IgD-negative memory B cell (primary cell): ENCODE data around the gene TMEM132C. TPM values are rescaled to one million over a fixed set of nuclear protein-coding genes. Genes with fewer than 3 reads are reported as not detected.

Experiments
- H3K27ac Mint-ChIP-seq, 3 donors: one replicate each; pipeline ENCODE4 v1.8.0; 2020 to 2022; ENCODE audit warnings: mild to moderate bottlenecking in 3 of 3, mixed read lengths in 3 of 3, moderate library complexity in 1 of 3
- H3K27me3 Mint-ChIP-seq: one replicate; pipeline ENCODE4 v1.8.0; 2021; ENCODE audit warnings: mixed read lengths
- H3K36me3 Mint-ChIP-seq: one replicate; pipeline ENCODE4 v1.8.0; 2020; ENCODE audit warnings: mild to moderate bottlenecking, mixed read lengths
- H3K4me1 Mint-ChIP-seq, 3 donors: one replicate each; pipeline ENCODE4 v1.8.0; 2020 to 2022; ENCODE audit warnings: mixed read lengths in 3 of 3, mild to moderate bottlenecking in 1 of 3
- H3K4me3 Mint-ChIP-seq, 4 donors: one replicate each; pipeline ENCODE4 v1.8.0; 2020 to 2022; ENCODE audit warnings: mild to moderate bottlenecking in 4 of 4, mixed read lengths in 4 of 4, moderate library complexity in 3 of 4
- H3K9me3 Mint-ChIP-seq, 3 donors: one replicate each; pipeline ENCODE4 v1.8.0; 2020 to 2021; ENCODE audit warnings: mixed read lengths in 3 of 3, mild to moderate bottlenecking in 1 of 3
- polyA plus RNA-seq: library from polyadenylated mRNA; unstranded; fragments of 300-500 nt; fragmentation: Illumina TruSeq; gene quantifications from one replicate; pipeline ENCODE4 v1.2.3, GENCODE V29; 2021

TMEM132C gene
- polyA plus RNA-seq, 1 donor from 2014 or later, result not detected

- Mint-ChIP-seq H3K36me3 (no peaks in the 10 kb centered on the region), H3K9me3 (peaks cover 0 to 4% (median 0%) of the 10 kb centered on the region in 3 donors), H3K4me1 (no peaks in the 10 kb centered on the region), H3K27ac (no peak overlapping the region), H3K4me3 (no peak overlapping the region), H3K27me3 (peaks cover 5% of the 10 kb centered on the region)
These were observed 390.4 kb downstream of the TMEM132C start for GRCh38 chr12:128657378-128657777.

DNA sequence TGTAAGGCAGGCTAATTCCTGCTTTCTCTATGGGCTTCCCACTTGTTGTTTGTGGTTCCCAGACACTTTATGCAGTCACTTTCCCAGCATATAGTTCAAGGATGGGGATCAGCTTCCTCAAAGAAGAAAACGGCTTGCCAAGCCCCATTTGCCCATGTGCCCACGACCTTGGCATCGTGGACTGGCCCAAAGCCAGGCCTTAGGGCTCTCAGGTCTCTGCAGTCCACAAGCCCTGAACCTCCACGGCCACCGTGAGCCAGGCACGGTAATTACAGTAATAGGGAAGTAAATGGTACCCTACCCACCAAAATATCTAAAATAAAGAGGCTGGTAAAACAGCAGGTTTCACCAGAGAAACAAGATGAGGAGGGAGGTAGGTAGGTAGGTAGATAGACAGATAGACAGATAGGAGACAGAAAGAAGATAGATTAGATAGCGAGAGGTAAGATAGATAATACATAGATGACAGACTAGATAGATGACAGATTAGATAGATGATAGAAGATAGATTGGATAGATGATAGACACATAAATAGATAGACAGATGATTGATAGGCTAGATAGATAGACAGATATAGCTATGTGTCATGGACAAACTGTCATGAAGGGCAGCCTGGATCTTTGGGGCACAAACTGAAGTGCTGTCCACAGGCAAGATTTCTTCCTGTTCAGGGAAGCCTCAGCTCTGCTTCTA lies 393.7 kb downstream of the TMEM132C start:
- H3K27ac Mint-ChIP-seq, result no peak overlapping the region
- no peaks in the 10 kb centered on the region for H3K36me3 Mint-ChIP-seq
- no peak overlapping the region for H3K4me3 Mint-ChIP-seq
- H3K9me3 Mint-ChIP-seq, result peaks cover 0 to 2% (median 0%) of the 10 kb centered on the region in 3 donors
- peaks cover 5% of the 10 kb centered on the region for H3K27me3 Mint-ChIP-seq
- H3K4me1 Mint-ChIP-seq, result no peaks in the 10 kb centered on the region

GRCh38 chr12:128661226-128661569 lies 394.2 kb downstream of the TMEM132C start:
- peaks cover 5% of the 10 kb centered on the region for H3K27me3 Mint-ChIP-seq
- no peaks in the 10 kb centered on the region for H3K4me1 Mint-ChIP-seq
- no peak overlapping the region for H3K27ac Mint-ChIP-seq
- H3K4me3 Mint-ChIP-seq, result no peak overlapping the region
- peaks cover 0 to 2% (median 0%) of the 10 kb centered on the region in 3 donors for H3K9me3 Mint-ChIP-seq
- no peaks in the 10 kb centered on the region for H3K36me3 Mint-ChIP-seq

DNA sequence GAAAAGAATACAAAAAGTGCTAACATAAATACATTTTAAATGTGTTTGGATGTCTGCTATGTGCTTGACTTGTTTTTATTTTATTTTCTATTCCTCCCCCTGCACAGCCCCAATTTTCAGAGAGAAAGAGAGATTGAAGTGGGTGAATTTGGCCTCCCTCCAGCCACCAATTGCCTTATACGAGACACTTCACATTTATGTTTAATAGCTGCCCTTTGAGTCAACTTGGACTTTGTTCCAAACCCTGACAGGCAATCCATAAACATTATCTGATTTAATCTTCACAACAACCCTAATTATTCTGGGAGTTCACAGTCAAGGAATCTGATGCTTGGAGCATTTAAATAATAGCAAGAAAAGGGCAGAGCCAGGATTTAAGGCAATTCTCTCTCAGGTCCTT lies 395.1 kb downstream of the TMEM132C start:
- no peaks in the 10 kb centered on the region for H3K4me1 Mint-ChIP-seq
- no peaks in the 10 kb centered on the region for H3K36me3 Mint-ChIP-seq
- H3K9me3 Mint-ChIP-seq, result peaks cover 0 to 2% (median 0%) of the 10 kb centered on the region in 3 donors
- no peak overlapping the region for H3K4me3 Mint-ChIP-seq
- no peak overlapping the region for H3K27ac Mint-ChIP-seq
- H3K27me3 Mint-ChIP-seq, result peaks cover 5% of the 10 kb centered on the region

- Mint-ChIP-seq H3K9me3 (peaks cover 0 to 7% (median 0%) of the 10 kb centered on the region in 3 donors), H3K27ac (no peak overlapping the region), H3K36me3 (no peaks in the 10 kb centered on the region), H3K27me3 (peaks cover 3% of the 10 kb centered on the region), H3K4me3 (no peak overlapping the region), H3K4me1 (no peaks in the 10 kb centered on the region)
These were observed 397.5 kb downstream of the TMEM132C start for GRCh38 chr12:128664501-128664900.

DNA sequence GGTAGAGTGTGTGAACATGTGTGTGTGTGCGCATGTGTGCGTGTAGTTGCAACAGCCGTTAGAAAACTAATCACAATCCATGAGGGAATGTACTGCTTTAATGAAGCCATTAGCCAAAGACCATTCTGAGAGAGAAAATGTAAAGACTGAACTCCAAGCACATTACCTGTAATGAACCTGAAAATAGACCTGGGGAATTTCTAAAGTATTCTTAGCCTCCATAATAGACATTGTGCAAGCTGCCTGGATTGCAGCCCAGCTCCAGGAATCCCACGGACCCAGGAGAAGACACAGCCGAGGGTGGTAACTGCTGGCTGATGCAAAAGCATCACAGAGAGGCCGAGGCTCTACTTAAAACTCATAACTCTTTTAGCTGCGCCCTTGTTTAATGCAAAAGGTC lies 400.2 kb downstream of the TMEM132C start:
- Mint-ChIP-seq H3K36me3 (no peaks in the 10 kb centered on the region), H3K4me3 (no peak overlapping the region), H3K9me3 (peaks cover 0 to 7% (median 1%) of the 10 kb centered on the region in 3 donors), H3K27ac (no peak overlapping the region), H3K27me3 (no peaks in the 10 kb centered on the region), H3K4me1 (no peaks in the 10 kb centered on the region)

DNA sequence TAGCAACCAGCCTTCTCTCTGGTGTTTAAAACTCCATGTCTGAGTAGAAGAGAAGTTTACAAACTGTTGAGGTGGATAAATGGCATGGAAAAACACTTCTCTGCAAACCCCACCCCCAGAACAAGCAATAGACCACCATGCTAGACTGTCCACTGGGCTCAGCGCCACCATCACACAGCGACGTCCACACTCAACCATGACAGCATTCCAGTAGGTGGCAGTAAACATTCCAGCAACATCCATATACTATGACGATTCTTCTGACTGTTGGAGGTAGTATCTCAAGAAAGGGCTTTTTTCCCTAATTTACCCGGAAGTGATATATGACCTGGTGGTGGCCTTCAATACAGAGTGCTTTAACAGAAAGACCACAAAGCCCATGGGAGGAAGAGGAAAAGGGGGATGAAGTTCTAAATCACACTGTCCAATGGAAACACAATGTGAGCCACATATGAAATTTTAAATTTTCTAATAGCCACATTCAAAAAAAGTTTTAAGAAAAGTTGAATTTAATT lies 404.6 kb downstream of the TMEM132C start:
- Mint-ChIP-seq H3K4me1 (peaks cover 0 to 1% (median 0%) of the 10 kb centered on the region in 3 donors), H3K4me3 (no peak overlapping the region), H3K27me3 (no peaks in the 10 kb centered on the region), H3K9me3 (peaks cover 0 to 7% (median 1%) of the 10 kb centered on the region in 3 donors), H3K36me3 (no peaks in the 10 kb centered on the region), H3K27ac (no peak overlapping the region)

DNA sequence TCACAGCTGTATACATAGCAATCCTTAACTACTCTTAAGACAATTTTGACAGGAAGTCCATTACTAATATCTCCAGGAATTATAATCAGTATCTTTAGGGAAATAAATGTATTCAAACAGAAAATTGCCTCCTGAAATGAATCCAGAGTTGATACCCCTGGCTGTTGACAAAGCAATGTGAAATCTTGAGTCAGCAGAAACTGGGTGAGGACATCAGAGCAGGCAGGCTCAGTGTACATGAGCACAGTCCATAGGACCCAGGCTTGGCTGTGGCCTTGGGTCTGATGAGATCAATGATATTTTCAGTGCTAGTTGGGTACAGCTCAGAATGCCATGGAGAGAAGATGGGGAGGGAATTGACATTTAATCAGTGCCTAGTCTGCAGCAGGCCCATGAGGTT lies 405.5 kb downstream of the TMEM132C start:
- Mint-ChIP-seq H3K27ac (no peak overlapping the region), H3K9me3 (peaks cover 0 to 6% (median 1%) of the 10 kb centered on the region in 3 donors)

GRCh38 chr12:128672893-128673292 lies 405.9 kb downstream of the TMEM132C start:
- Mint-ChIP-seq H3K36me3 (no peaks in the 10 kb centered on the region), H3K4me1 (peaks cover 0 to 1% (median 0%) of the 10 kb centered on the region in 3 donors), H3K4me3 (no peak overlapping the region), H3K27ac (no peak overlapping the region), H3K27me3 (no peaks in the 10 kb centered on the region), H3K9me3 (peaks cover 0 to 2% (median 1%) of the 10 kb centered on the region in 3 donors)

More for the DNA sequence above, 405.5 kb downstream of the TMEM132C start:
- Mint-ChIP-seq H3K4me1 (peaks cover 0 to 1% (median 0%) of the 10 kb centered on the region in 3 donors), H3K4me3 (no peak overlapping the region), H3K36me3 (no peaks in the 10 kb centered on the region), H3K27me3 (no peaks in the 10 kb centered on the region)

DNA sequence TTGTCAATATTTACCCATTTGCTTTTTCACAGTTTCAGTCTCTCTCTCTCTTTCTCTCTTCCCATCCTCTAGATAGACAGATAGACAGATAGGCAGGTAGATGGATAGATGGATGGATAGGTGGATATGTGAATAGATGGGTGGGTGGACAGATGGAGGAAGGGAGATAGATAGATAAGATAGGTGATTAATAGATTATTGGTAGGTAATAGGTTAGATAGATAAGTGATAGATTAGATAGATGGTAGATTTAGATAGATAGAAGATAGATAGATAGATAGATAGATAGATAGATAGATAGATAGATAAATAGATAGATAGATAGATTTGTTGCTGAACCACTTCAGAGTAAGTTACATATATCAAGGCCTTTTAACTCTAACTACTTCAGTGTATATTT lies 408.6 kb downstream of the TMEM132C start:
- Mint-ChIP-seq H3K27me3 (no peaks in the 10 kb centered on the region), H3K9me3 (peaks cover 0 to 6% (median 2%) of the 10 kb centered on the region in 3 donors), H3K36me3 (no peaks in the 10 kb centered on the region), H3K4me1 (peaks cover 0 to 1% (median 0%) of the 10 kb centered on the region in 3 donors), H3K27ac (no peak overlapping the region), H3K4me3 (no peak overlapping the region)

DNA sequence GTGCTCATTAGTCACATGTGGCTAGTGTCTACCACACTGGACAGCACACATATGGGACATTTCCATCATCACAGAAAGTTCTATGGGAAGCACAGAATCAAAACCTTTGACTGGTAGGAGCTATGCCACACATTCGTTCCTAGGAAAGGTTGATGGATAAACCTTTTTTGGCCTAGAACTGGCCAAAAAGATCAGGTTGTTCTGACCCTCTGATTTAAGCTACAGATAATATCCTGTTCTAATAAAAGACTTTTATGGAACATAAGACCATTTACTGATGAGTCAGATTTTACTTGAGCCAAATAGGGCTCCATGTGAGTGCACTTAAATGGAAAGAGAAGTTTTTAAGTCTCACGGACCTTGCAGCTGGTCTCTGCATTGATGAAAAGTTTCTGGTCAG lies 413.6 kb downstream of the TMEM132C start:
- Mint-ChIP-seq H3K27me3 (peaks cover 1% of the 10 kb centered on the region), H3K4me3 (no peak overlapping the region), H3K9me3 (peaks cover 0 to 6% (median 4%) of the 10 kb centered on the region in 3 donors), H3K36me3 (no peaks in the 10 kb centered on the region), H3K4me1 (no peaks in the 10 kb centered on the region), H3K27ac (no peak overlapping the region)

DNA sequence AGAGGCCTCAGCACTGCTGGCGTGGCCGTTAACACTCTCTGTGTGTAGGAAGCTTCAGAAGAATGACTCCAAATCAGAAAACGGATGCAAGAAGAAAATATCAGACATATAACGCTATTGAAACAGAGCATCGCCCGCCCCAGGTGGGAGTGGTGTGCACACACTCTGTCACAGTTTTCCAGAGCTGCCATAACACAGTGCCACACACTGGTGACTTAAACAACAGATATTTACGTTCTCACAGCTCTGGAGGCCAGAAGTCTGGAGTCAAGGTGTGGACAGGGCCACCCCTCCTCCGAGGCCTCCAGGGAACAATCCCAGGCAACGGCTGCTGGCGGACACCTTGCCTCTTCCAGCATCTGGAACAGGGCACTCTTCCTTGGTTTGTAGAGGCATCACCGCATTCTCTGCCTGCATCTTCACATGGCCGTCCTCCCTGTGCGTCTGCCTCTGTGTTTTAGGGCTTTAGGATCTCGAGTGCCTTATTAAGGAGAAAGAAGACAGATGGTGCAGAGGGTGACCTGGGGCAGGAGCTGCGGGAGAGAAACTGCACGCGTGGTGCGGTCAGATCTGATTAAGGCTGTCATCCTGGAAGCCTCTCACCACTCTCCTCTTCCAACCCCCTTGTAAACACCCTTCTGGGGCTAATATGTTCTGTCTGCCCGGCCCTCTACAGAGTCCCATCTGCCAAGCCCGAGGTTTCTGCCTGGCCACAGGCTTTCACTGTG lies 415.7 kb downstream of the TMEM132C start:
- H3K36me3 Mint-ChIP-seq, result no peaks in the 10 kb centered on the region
- H3K27me3 Mint-ChIP-seq, result peaks cover 1% of the 10 kb centered on the region
- H3K4me3 Mint-ChIP-seq, result no peak overlapping the region
- peaks cover 2 to 6% (median 4%) of the 10 kb centered on the region in 3 donors for H3K9me3 Mint-ChIP-seq
- H3K27ac Mint-ChIP-seq, result no peak overlapping the region
- no peaks in the 10 kb centered on the region for H3K4me1 Mint-ChIP-seq

DNA sequence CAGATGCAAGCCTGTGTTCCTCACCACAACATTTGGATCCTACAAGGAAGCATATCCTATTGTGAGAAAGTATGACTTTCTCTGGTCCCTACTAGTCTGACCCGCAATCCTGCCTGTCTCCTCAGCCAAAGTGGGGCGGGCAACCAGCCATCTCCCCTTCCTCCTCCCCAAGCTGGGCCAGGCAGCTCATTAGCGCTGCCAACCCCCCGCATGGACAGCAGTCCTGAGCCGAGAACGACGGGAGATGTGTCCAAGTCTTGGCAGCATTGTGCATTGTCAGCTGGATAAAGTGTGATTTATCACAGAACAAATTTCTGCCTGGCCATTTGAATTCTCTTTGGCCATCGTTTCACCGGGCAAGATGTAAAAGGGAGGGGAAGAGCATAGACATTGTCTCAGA lies 417.4 kb downstream of the TMEM132C start:
- no peak overlapping the region for H3K4me3 Mint-ChIP-seq
- no peaks in the 10 kb centered on the region for H3K4me1 Mint-ChIP-seq
- no peaks in the 10 kb centered on the region for H3K36me3 Mint-ChIP-seq
- peaks cover 4 to 6% (median 4%) of the 10 kb centered on the region in 3 donors for H3K9me3 Mint-ChIP-seq
- peaks cover 1% of the 10 kb centered on the region for H3K27me3 Mint-ChIP-seq
- no peak overlapping the region for H3K27ac Mint-ChIP-seq

DNA sequence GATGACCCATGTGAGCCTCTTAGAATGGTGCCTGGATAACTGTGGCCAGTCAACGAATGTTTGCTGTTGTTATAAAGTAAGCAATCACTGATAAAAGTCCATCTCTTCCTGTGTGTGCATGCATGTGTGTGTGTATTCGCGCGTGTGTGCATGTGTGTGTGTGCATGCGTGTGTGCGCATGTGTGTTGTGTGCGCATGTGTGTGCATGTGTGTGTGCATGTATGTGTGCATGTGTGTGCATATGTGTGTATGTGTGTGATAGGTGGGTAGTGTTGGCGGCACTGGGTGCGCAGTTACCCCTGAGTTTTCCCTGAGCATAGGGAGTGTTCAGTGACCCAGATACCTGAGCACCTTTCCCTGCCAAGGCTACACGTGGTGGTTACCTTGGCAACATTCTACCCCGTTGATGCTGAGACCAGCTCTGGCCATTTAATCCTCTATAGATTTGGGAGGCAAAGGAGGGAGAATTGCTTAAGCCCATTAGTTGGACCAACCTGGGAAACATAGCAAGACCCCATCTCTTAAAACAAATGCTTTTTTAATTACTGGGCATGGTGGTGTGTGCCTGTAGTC lies 419.0 kb downstream of the TMEM132C start:
- Mint-ChIP-seq H3K27me3 (peaks cover 1% of the 10 kb centered on the region), H3K4me3 (no peak overlapping the region), H3K27ac (no peak overlapping the region), H3K36me3 (no peaks in the 10 kb centered on the region), H3K4me1 (no peaks in the 10 kb centered on the region), H3K9me3 (peaks cover 0 to 4% (median 2%) of the 10 kb centered on the region in 3 donors)

DNA sequence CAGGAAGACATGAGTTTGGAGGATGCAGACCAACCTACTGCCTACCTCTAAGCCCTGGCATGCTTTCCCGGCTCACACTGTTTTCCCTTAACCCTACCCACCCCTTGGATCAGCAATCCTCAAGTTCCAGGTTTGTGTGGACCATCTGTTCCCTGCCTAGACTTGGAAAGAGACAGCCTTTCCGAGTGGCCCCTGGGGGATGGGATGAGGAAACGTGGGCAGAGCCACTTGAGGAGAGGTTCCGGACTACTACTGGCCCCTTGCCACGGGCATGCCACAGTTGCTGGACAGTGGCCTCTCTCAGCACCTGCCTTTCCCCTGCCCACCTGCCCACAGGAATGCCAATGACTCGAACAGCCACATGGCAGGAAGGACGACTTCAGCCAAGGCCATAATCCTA lies 420.9 kb downstream of the TMEM132C start:
- Mint-ChIP-seq H3K4me3 (no peak overlapping the region), H3K27ac (no peak overlapping the region), H3K36me3 (no peaks in the 10 kb centered on the region), H3K9me3 (peaks cover 0 to 4% (median 0%) of the 10 kb centered on the region in 3 donors), H3K27me3 (peaks cover 1% of the 10 kb centered on the region), H3K4me1 (no peaks in the 10 kb centered on the region)
